ENCODE measurements around the gene ELAVL1.
"Not testable (repeated sequence)": the region's sequence is repeated elsewhere in the genome, so short reads cannot be mapped to it uniquely, and the experiment has no call there.

ELAVL1 gene

GRCh38 chr19:7975037-7975436, 30.4 kb downstream of the ELAVL1 start:
- Mint-ChIP-seq H3K4me3 (no peak overlapping the region), H3K4me1 (ENCODE audit: low read depth) (no peaks in the 10 kb centered on the region), H3K36me3 (ENCODE audit: low read depth) (peaks cover 27% of the 10 kb centered on the region), H3K27ac (no peak overlapping the region), H3K27me3 (no peaks in the 10 kb centered on the region), H3K9me3 (no peaks in the 10 kb centered on the region)

DNA sequence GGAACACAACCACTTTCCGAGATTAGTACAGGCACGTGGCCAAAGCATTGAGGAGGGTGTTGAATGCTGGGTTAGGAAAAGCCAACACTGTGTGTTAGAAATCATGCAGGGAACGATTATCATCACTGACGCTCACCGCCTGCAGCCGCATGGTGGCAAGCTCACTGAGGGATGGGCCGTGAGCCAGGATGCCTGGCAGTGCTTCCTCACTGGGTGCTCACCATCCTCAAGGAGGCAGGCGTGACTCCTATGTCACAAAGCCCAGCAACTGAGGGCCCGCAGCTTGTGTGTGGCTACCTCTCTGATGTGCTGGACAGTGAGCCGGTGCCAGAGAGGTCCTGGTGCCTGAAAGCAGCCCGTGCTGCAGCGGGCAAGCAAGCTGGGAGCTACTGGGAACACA, 31.6 kb downstream of the ELAVL1 start:
- H3K27ac Mint-ChIP-seq = no peak overlapping the region
- H3K9me3 Mint-ChIP-seq = no peaks in the 10 kb centered on the region
- no peaks in the 10 kb centered on the region for H3K27me3 Mint-ChIP-seq
- no peaks in the 10 kb centered on the region for H3K4me1 Mint-ChIP-seq (ENCODE audit: low read depth)
- peaks cover 28% of the 10 kb centered on the region for H3K36me3 Mint-ChIP-seq (ENCODE audit: low read depth)
- no peak overlapping the region for H3K4me3 Mint-ChIP-seq

- H3K4me1 Mint-ChIP-seq (ENCODE audit: low read depth) = no peaks in the 10 kb centered on the region
- no peaks in the 10 kb centered on the region for H3K27me3 Mint-ChIP-seq
- H3K4me3 Mint-ChIP-seq = no peak overlapping the region
- H3K36me3 Mint-ChIP-seq (ENCODE audit: low read depth) = peaks cover 28% of the 10 kb centered on the region
- no peak overlapping the region for H3K27ac Mint-ChIP-seq
- H3K9me3 Mint-ChIP-seq = no peaks in the 10 kb centered on the region
Measured at GRCh38 chr19:7971553-7972520, 33.6 kb downstream of the ELAVL1 start.

- Mint-ChIP-seq H3K27ac (no peak overlapping the region), H3K4me3 (no peak overlapping the region), H3K36me3 (ENCODE audit: low read depth) (peaks cover 32% of the 10 kb centered on the region), H3K4me1 (ENCODE audit: low read depth) (no peaks in the 10 kb centered on the region), H3K27me3 (no peaks in the 10 kb centered on the region), H3K9me3 (no peaks in the 10 kb centered on the region)
Measured at GRCh38 chr19:7970716-7971448, 34.6 kb downstream of the ELAVL1 start.

- Mint-ChIP-seq H3K36me3 (ENCODE audit: low read depth) (peaks cover 39% of the 10 kb centered on the region), H3K4me3 (no peak overlapping the region), H3K4me1 (ENCODE audit: low read depth) (no peaks in the 10 kb centered on the region), H3K27ac (no peak overlapping the region), H3K27me3 (no peaks in the 10 kb centered on the region), H3K9me3 (no peaks in the 10 kb centered on the region)
Measured at GRCh38 chr19:7969555-7969939, 35.9 kb downstream of the ELAVL1 start.

DNA sequence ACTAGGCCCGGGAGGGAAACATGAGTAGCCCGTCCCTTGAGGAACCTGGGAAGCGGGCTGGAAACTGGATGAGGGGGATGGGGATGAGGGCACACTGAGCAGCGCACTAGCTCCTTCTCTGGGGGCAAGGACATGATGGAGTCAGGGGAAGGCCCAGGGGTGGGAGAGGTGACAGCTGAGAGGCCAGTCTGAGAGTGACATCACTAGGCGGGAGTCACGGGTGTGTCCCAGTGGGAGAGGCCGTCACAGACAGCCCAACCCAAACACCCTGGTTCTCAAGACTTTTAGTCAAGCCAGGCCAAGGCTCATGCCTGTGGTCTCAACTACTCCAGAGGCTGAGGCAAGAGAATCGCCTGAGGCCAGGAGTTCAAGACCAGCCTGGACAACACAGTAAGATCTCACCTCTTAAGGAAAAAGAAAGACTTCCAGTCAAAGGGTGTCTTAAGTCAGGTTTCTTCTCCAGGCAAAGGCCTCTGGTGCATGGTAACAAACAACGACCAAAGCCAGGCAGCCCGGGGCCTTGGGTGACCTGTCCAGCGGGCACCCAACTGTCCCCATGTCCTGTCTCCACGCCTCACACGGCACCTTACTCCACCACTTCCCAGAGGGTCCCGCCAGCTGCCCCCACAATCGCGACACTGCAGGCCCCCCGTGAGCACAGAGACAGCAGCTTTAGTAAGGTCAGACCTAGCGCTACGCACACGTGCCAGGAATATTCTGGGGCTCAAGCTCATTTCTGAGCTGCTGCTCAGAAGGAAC, 36.5 kb downstream of the ELAVL1 start:
- H3K4me1 Mint-ChIP-seq (ENCODE audit: low read depth) = no peaks in the 10 kb centered on the region
- no peaks in the 10 kb centered on the region for H3K9me3 Mint-ChIP-seq
- H3K27ac Mint-ChIP-seq = no peak overlapping the region
- H3K36me3 Mint-ChIP-seq (ENCODE audit: low read depth) = peaks cover 33% of the 10 kb centered on the region
- no peak overlapping the region for H3K4me3 Mint-ChIP-seq
- no peaks in the 10 kb centered on the region for H3K27me3 Mint-ChIP-seq

- H3K9me3 Mint-ChIP-seq = no peaks in the 10 kb centered on the region
- peaks cover 30% of the 10 kb centered on the region for H3K36me3 Mint-ChIP-seq (ENCODE audit: low read depth)
- H3K4me1 Mint-ChIP-seq (ENCODE audit: low read depth) = no peaks in the 10 kb centered on the region
- H3K27ac Mint-ChIP-seq = no peak overlapping the region
- no peaks in the 10 kb centered on the region for H3K27me3 Mint-ChIP-seq
- no peak overlapping the region for H3K4me3 Mint-ChIP-seq
Measured at GRCh38 chr19:7968008-7968795, 37.2 kb downstream of the ELAVL1 start.

DNA sequence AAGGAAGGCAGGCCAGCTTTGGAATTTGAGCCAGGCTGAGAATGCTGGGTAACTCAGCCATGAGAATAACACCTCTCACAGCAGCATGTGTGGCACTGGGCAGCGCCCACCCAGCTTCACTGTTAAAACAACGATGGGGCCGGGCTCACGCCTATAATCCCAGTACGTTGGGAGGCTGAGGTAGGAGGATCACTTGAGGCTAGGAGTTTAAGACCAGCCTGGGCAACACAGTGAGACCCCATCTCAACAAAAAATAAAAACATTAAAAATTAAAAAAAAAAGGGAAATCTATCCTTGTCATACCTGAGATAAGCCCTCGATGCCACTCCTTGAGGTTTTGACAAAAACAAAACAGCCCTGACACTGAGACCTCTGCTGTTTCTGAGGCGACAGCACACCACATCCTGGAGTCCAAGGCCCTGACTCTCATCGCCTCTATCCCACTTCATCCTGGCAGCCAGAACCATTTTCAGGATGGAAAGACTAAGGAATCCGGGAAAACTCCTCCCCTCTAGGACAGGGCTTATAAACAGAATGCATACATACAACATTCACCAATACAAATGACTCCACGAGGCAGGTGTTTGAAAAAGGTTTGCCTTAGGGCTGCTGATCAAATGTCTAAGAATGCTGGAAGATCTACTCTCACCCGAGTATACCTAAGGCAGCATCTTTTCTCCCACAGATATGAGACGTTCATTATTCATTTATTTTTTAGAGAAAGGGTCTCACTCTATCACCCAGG, 39.3 kb downstream of the ELAVL1 start:
- Mint-ChIP-seq H3K4me1 (ENCODE audit: low read depth) (no peaks in the 10 kb centered on the region), H3K27ac (no peak overlapping the region), H3K36me3 (ENCODE audit: low read depth) (peaks cover 39% of the 10 kb centered on the region), H3K27me3 (no peaks in the 10 kb centered on the region), H3K9me3 (no peaks in the 10 kb centered on the region), H3K4me3 (no peak overlapping the region)

DNA sequence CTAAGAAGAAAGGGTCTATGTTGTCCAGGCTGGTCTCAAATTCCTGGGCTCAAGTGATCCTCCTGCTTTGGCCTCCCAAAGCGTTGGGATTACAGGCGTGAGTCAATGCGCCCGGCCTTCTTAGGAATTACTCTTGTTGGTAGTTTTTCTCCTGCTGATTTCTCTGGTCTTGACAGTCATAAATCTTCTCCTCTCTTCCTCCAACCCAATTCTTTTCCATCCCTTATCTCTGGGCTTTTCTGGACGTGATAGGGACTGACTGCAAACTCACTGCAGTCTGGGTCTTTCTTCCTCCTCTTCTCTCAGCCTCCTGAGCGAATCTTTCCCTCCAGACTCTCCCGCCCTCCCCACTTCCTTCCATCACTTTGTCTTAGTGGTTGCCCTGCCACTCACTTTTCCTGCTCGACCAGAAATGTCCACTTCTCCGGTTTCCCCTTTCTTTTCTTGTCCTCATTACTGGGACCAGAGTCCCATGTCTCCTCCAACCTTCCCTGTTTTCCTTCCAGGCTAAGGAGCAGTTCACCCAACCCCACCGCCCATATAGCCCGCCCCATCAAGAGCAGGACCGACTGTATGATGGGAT, 40.1 kb downstream of the ELAVL1 start:
- H3K9me3 Mint-ChIP-seq = no peaks in the 10 kb centered on the region
- peaks cover 41% of the 10 kb centered on the region for H3K36me3 Mint-ChIP-seq (ENCODE audit: low read depth)
- H3K4me3 Mint-ChIP-seq = no peak overlapping the region
- no peaks in the 10 kb centered on the region for H3K4me1 Mint-ChIP-seq (ENCODE audit: low read depth)
- peak overlapping the region; percentile 55 for H3K27ac Mint-ChIP-seq
- no peaks in the 10 kb centered on the region for H3K27me3 Mint-ChIP-seq

DNA sequence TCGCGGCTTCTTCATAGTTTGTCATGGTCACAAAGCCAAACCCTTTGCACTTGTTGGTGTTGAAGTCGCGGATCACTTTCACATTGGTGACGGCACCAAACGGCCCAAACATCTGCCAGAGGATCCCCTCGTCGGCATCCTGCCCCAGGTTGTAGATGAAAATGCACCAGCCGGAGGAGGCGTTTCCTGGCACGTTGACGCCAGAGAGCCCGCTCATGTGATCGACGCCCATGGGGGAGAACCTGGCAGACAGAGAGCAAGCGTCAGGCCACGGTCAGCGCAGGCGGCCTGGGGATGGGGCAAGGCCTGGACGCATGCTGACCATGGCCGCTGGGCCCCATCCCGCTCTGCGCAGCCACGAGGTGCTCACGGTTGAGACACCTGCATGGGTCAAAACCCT, 41.9 kb downstream of the ELAVL1 start:
- Mint-ChIP-seq H3K4me1 (ENCODE audit: low read depth) (peaks cover 7% of the 10 kb centered on the region), H3K27me3 (no peaks in the 10 kb centered on the region), H3K36me3 (ENCODE audit: low read depth) (peaks cover 47% of the 10 kb centered on the region), H3K27ac (no peak overlapping the region), H3K9me3 (no peaks in the 10 kb centered on the region), H3K4me3 (no peak overlapping the region)

- Mint-ChIP-seq H3K36me3 (ENCODE audit: low read depth) (peaks cover 50% of the 10 kb centered on the region), H3K4me1 (ENCODE audit: low read depth) (peaks cover 7% of the 10 kb centered on the region), H3K27me3 (no peaks in the 10 kb centered on the region), H3K27ac (no peak overlapping the region), H3K4me3 (no peak overlapping the region), H3K9me3 (no peaks in the 10 kb centered on the region)
Measured at GRCh38 chr19:7962644-7963268, 42.7 kb downstream of the ELAVL1 start.

- H3K27me3 Mint-ChIP-seq = no peaks in the 10 kb centered on the region
Measured at GRCh38 chr19:7961920-7962626, 43.4 kb downstream of the ELAVL1 start.

GRCh38 chr19:7961082-7961481, 44.4 kb downstream of the ELAVL1 start:
- peaks cover 38% of the 10 kb centered on the region for H3K36me3 Mint-ChIP-seq (ENCODE audit: low read depth)
- H3K4me1 Mint-ChIP-seq (ENCODE audit: low read depth); H3K9me3 Mint-ChIP-seq; H3K27ac Mint-ChIP-seq; H3K27me3 Mint-ChIP-seq; H3K4me3 Mint-ChIP-seq: not testable (repeated sequence)

More at GRCh38 chr19:7961920-7962626, 43.4 kb downstream of the ELAVL1 start:
- no peak overlapping the region for H3K27ac Mint-ChIP-seq
- peaks cover 7% of the 10 kb centered on the region for H3K4me1 Mint-ChIP-seq (ENCODE audit: low read depth)
- no peaks in the 10 kb centered on the region for H3K9me3 Mint-ChIP-seq
- no peak overlapping the region for H3K4me3 Mint-ChIP-seq
- H3K36me3 Mint-ChIP-seq (ENCODE audit: low read depth) = peaks cover 43% of the 10 kb centered on the region

Data from stimulated activated naive CD8-positive, alpha-beta T cell treated with anti-CD3 and anti-CD28 coated beads, Interleukin-15, Interleukin-2, amounts not matched to agents 100 ng/mL and 50 ng/mL, for 24 hours (primary cell).